Smooth muscle cell (in vitro differentiated cells): ENCODE measurements around the gene TCP11. TPM values are rescaled to one million over a fixed set of nuclear protein-coding genes. Genes with fewer than 3 reads are reported as not detected.

Experiments
- DNase-seq: peaks from one replicate; lab custom pipeline; 2025; ENCODE audit not compliant: unreplicated experiment; lab: John Stamatoyannopoulos, UW
- H2AFZ ChIP-seq: fragments of 200-600 bp; sonication (generic); 2 replicates; pipeline ENCODE4 v1.6.0; 2016; ENCODE audit warnings: antibody characterized with exemption, low read depth, mild to moderate bottlenecking
- H3F3A ChIP-seq: fragments of 200-600 bp; sonication (generic); 2 replicates; pipeline ENCODE4 v1.6.0; 2017; ENCODE audit warnings: antibody characterized with exemption, low read depth
- H3K27ac ChIP-seq: fragments of 200-600 bp; sonication (generic); 2 replicates; pipeline ENCODE4 v1.5.1; 2016; ENCODE audit warnings: low read depth, mild to moderate bottlenecking
- H3K27me3 ChIP-seq: fragments of 200-600 bp; sonication (generic); 2 replicates; pipeline ENCODE4 v1.6.1; 2016; ENCODE audit warnings: low read depth, mild to moderate bottlenecking
- H3K36me3 ChIP-seq: fragments of 200-600 bp; sonication (generic); 2 replicates; pipeline ENCODE4 v1.5.1; 2016; ENCODE audit warnings: low read depth
- H3K4me1 ChIP-seq: fragments of 200-600 bp; sonication (generic); 2 replicates; pipeline ENCODE4 v1.5.1; 2016; ENCODE audit warnings: low read depth
- H3K4me2 ChIP-seq: fragments of 200-600 bp; sonication (generic); 2 replicates; pipeline ENCODE4 v1.6.0; 2016; ENCODE audit warnings: mild to moderate bottlenecking
- H3K4me3 ChIP-seq: fragments of 200-600 bp; sonication (generic); 2 replicates; pipeline ENCODE4 v1.5.1; 2016; ENCODE audit warnings: mild to moderate bottlenecking
- H3K79me2 ChIP-seq: fragments of 200-600 bp; sonication (generic); 2 replicates; pipeline ENCODE4 v1.6.0; 2016; ENCODE audit warnings: low read depth, mild to moderate bottlenecking
- H3K9ac ChIP-seq: fragments of 200-600 bp; sonication (generic); 2 replicates; pipeline ENCODE4 v1.6.0; 2016; ENCODE audit warnings: low read depth
- H3K9me3 ChIP-seq: fragments of 200-600 bp; sonication (generic); replicated peaks from 2 replicates; pipeline ENCODE4 v1.5.1; 2016; ENCODE audit warnings: low read depth
- H4K20me1 ChIP-seq: fragments of 200-600 bp; sonication (generic); 2 replicates; pipeline ENCODE4 v1.6.0; 2016; ENCODE audit warnings: low read depth
- CTCF ChIP-seq: fragments of 200-600 bp; sonication (generic); IDR thresholded peaks from 2 replicates; pipeline ENCODE4 v1.5.1; 2017; ENCODE audit warnings: borderline replicate concordance, mild to moderate bottlenecking, antibody characterized with exemption; ENCODE audit not compliant: insufficient read depth, poor library complexity, severe bottlenecking
- WGBS: methylation state at CpG from one replicate; pipeline ENCODE4 v1.1.7; 2016; ENCODE audit warnings: low lambda C conversion rate; 5-methylcytosine and 5-hydroxymethylcytosine counted together
- polyA plus RNA-seq: library from polyadenylated mRNA; unstranded; fragments of >200 nt; fragmentation: Nextera tagmentation; extraction: Ambion mirVana; gene quantifications from 2 replicates; pipeline ENCODE4 v1.2.1, GENCODE V29; 2016
- total RNA-seq: library from RNA; depleted of rRNA; stranded (reverse); fragments of >200 nt; gene quantifications from 2 replicates; pipeline ENCODE4 v1.2.3, GENCODE V29; 2014

Gene TCP11
- total and polyA plus RNA-seq, 2 experiments from 2014 or later = 0.64 TPM; not detected in 1

- no peak for DNase-seq
- H3K9ac ChIP-seq = no peak overlapping the region
- no peaks in the 10 kb centered on the region for H3K27me3 ChIP-seq
- H3K27ac ChIP-seq = peak overlapping the region; percentile 95
- H3K36me3 ChIP-seq = no peaks in the 10 kb centered on the region
- peaks cover 15% of the 10 kb centered on the region for H3K4me1 ChIP-seq
- no peak overlapping the region for H2AFZ ChIP-seq
- TF ChIP-seq CTCF = no peak
- no peaks in the 10 kb centered on the region for H3K9me3 ChIP-seq
- no peaks in the 10 kb centered on the region for H4K20me1 ChIP-seq
- peaks cover 11% of the 10 kb centered on the region for H3F3A ChIP-seq
- peak overlapping the region; percentile 35 for H3K4me2 ChIP-seq
- H3K79me2 ChIP-seq = no peaks in the 10 kb centered on the region
- H3K4me3 ChIP-seq = no peak overlapping the region
- WGBS = 82% methylated on average over 24 of the region's 24 CpGs
Observed at GRCh38 chr6:35088281-35089215, 52.6 kb downstream of the TCP11 start.

- Histone ChIP-seq H3K4me2 (no peak overlapping the region), H4K20me1 (no peaks in the 10 kb centered on the region), H3K9me3 (no peaks in the 10 kb centered on the region), H3K27me3 (no peaks in the 10 kb centered on the region), H3F3A (peaks cover 7% of the 10 kb centered on the region), H3K27ac (no peak overlapping the region), H3K79me2 (no peaks in the 10 kb centered on the region), H3K4me3 (no peak overlapping the region), H2AFZ (no peak overlapping the region), H3K4me1 (peaks cover 7% of the 10 kb centered on the region), H3K36me3 (no peaks in the 10 kb centered on the region), H3K9ac (no peak overlapping the region)
- TF ChIP-seq CTCF = no peak
- WGBS = 96% methylated on average over 22 of the region's 22 CpGs
- no peak for DNase-seq
Observed at GRCh38 chr6:35087361-35088280, 53.5 kb downstream of the TCP11 start.

- no peak for DNase-seq
- no peaks in the 10 kb centered on the region for H4K20me1 ChIP-seq
- no peak overlapping the region for H3K4me2 ChIP-seq
- no peak overlapping the region for H2AFZ ChIP-seq
- H3K9ac ChIP-seq = no peak overlapping the region
- H3K27ac ChIP-seq = no peak overlapping the region
- peaks cover 7% of the 10 kb centered on the region for H3F3A ChIP-seq
- no peak overlapping the region for H3K4me3 ChIP-seq
- H3K79me2 ChIP-seq = no peaks in the 10 kb centered on the region
- no peaks in the 10 kb centered on the region for H3K9me3 ChIP-seq
- no peaks in the 10 kb centered on the region for H3K36me3 ChIP-seq
- peaks cover 5% of the 10 kb centered on the region for H3K4me1 ChIP-seq
- WGBS = 92% methylated on average over 12 of the region's 12 CpGs
- no peak for TF ChIP-seq CTCF
- H3K27me3 ChIP-seq = no peaks in the 10 kb centered on the region
Observed at GRCh38 chr6:35086636-35087360, 54.3 kb downstream of the TCP11 start.
